Activated CD8-positive, alpha-beta memory T cell treated with anti-CD3 and anti-CD28 coated beads for 48 hours (primary cell): ENCODE results near the gene TMEM19.
A peak's percentile ranks its signal among the peaks of the same experiment; 100 is the strongest.
"Not testable (repeated sequence)": the region's sequence is repeated elsewhere in the genome, so short reads cannot be mapped to it uniquely, and the experiment has no call there.

Experiments used
- DNase-seq, 3 experiments: peaks; one replicate each; pipeline ENCODE4 v3.0.0-alpha.2; 2020; ENCODE audit warnings: low read depth in 2 of 3, low spot score in 2 of 3

Gene TMEM19

GRCh38 chr12:71664411-71665089 is 21.3 kb upstream of the TMEM19 start:
- DNase-seq = peak in 1 of 3 experiments; percentile 33

GRCh38 chr12:71665090-71665463 is 20.8 kb upstream of the TMEM19 start:
- DNase-seq = no peak

- DNase-seq = no peak
These were observed 19.6 kb upstream of the TMEM19 start for GRCh38 chr12:71666259-71666658.

- no peak for DNase-seq
These were observed 14.6 kb upstream of the TMEM19 start for GRCh38 chr12:71671311-71671710.

GRCh38 chr12:71671816-71672215 is 14.1 kb upstream of the TMEM19 start:
- no peak for DNase-seq

- no peak for DNase-seq
These were observed 3.4 kb upstream of the TMEM19 start for GRCh38 chr12:71682466-71682865.

- no peak for DNase-seq
These were observed 2.2 kb upstream of the TMEM19 start for GRCh38 chr12:71683633-71684032.

- no peak for DNase-seq
These were observed 1.8 kb upstream of the TMEM19 start for GRCh38 chr12:71684081-71684480.

GRCh38 chr12:71685312-71685906 is 473 bp upstream of the TMEM19 start:
- DNase-seq = no peak

- no peak for DNase-seq
These were observed 760 bp downstream of the TMEM19 start for GRCh38 chr12:71686658-71687025.

- not testable (repeated sequence) for DNase-seq
These were observed 1.3 kb downstream of the TMEM19 start for GRCh38 chr12:71687172-71687571.

- no peak for DNase-seq
These were observed 3.2 kb downstream of the TMEM19 start for GRCh38 chr12:71688961-71689570.

GRCh38 chr12:71691504-71692129 is 5.7 kb downstream of the TMEM19 start:
- no peak for DNase-seq

- DNase-seq = no peak
These were observed 7.2 kb downstream of the TMEM19 start for GRCh38 chr12:71693126-71693525.

GRCh38 chr12:71693651-71694050 is 7.8 kb downstream of the TMEM19 start:
- DNase-seq = not testable (repeated sequence)

GRCh38 chr12:71694099-71694820 is 8.4 kb downstream of the TMEM19 start:
- no peak for DNase-seq

GRCh38 chr12:71695782-71696181 is 9.9 kb downstream of the TMEM19 start:
- no peak for DNase-seq

- DNase-seq = not testable (repeated sequence)
These were observed 16.3 kb downstream of the TMEM19 start for GRCh38 chr12:71702181-71702580.

GRCh38 chr12:71702590-71702989 is 16.7 kb downstream of the TMEM19 start:
- no peak for DNase-seq

- no peak for DNase-seq
These were observed 17.3 kb downstream of the TMEM19 start for GRCh38 chr12:71703206-71703605.

- DNase-seq = no peak
These were observed 19.0 kb downstream of the TMEM19 start for GRCh38 chr12:71704920-71705319.

- DNase-seq = no peak
These were observed 22.8 kb downstream of the TMEM19 start for GRCh38 chr12:71708658-71709057.
